CD4-positive, alpha-beta T cell (primary cell): ENCODE data around the gene SEMA3F. TPM values are rescaled to one million over a fixed set of nuclear protein-coding genes. Genes with fewer than 3 reads are reported as not detected.

Source experiments
- ATAC-seq: fragments of 200-7000 bp; cut with Tn5 transposase; one replicate; pipeline ENCODE4 v1.10.0; 2022; ENCODE audit warnings: mild to moderate bottlenecking; ENCODE audit not compliant: poor library complexity
- CTCF ChIA-PET: fragments of 350-600 bp; sonication (Branson Sonifier 250); formaldehyde crosslinking; loops from one replicate; lab custom pipeline; 2021; ENCODE audit warnings: antibody characterized with exemption, inconsistent platforms; lab: Charles Lee
- POLR2A ChIA-PET: fragments of 350-600 bp; sonication (Branson Sonifier 250); formaldehyde crosslinking; loops from one replicate; lab custom pipeline; 2021; ENCODE audit warnings: antibody characterized with exemption, inconsistent platforms; lab: Charles Lee
- DNase-seq, 14 experiments: peaks; one replicate each; pipeline ENCODE4 v3.0.0-alpha.2; 2013 to 2020; ENCODE audit warnings: mixed read lengths in 2 of 14
- H3K27ac ChIP-seq, 2 donors: one replicate each; pipeline versions ENCODE4 v1.5.1 to v1.7.0; 2013; ENCODE audit warnings: low read length in 2 of 2, low read depth in 1 of 2, mild to moderate bottlenecking in 1 of 2
- H3K27me3 ChIP-seq, 2 experiments: 1 replicate in 1 of 2; 2 replicates in 1 of 2; pipeline versions ENCODE4 v1.6.1 to v1.7.0; 2013; ENCODE audit warnings: low read length in 2 of 2, control low read depth in 1 of 2, mild to moderate bottlenecking in 1 of 2, moderate library complexity in 1 of 2; ENCODE audit not compliant: insufficient read depth in 2 of 2, control insufficient read depth in 1 of 2
- H3K36me3 ChIP-seq: one replicate; pipeline ENCODE4 v1.6.1; 2013; ENCODE audit warnings: low read length, control low read depth; ENCODE audit not compliant: insufficient read depth
- H3K4me1 ChIP-seq: one replicate; pipeline ENCODE4 v1.6.1; 2013; ENCODE audit warnings: low read length, control low read depth; ENCODE audit not compliant: insufficient read depth
- H3K4me3 ChIP-seq: one replicate; pipeline ENCODE4 v1.5.1; 2013; ENCODE audit warnings: mild to moderate bottlenecking, low read length, moderate library complexity
- H3K9me3 ChIP-seq, 2 experiments: 1 replicate in 1 of 2; 2 replicates in 1 of 2; pipeline versions ENCODE4 v1.6.1 to v1.7.0; 2013; ENCODE audit warnings: low read length in 2 of 2, mild to moderate bottlenecking in 2 of 2, control low read depth in 1 of 2, moderate library complexity in 1 of 2; ENCODE audit not compliant: control insufficient read depth in 1 of 2, insufficient read depth in 1 of 2
- H3K27ac Mint-ChIP-seq: one replicate; pipeline ENCODE4 v1.8.0; 2020; ENCODE audit warnings: mixed read lengths
- H3K27me3 Mint-ChIP-seq: one replicate; pipeline ENCODE4 v1.8.0; 2021; ENCODE audit warnings: mixed read lengths
- H3K36me3 Mint-ChIP-seq: one replicate; pipeline ENCODE4 v1.8.0; 2021; ENCODE audit warnings: low read depth, mixed read lengths
- H3K4me1 Mint-ChIP-seq: one replicate; pipeline ENCODE4 v1.8.0; 2021; ENCODE audit warnings: low read depth, mixed read lengths
- H3K4me3 Mint-ChIP-seq: one replicate; pipeline ENCODE4 v1.8.0; 2020; ENCODE audit warnings: mild to moderate bottlenecking, mixed read lengths
- H3K9me3 Mint-ChIP-seq: one replicate; pipeline ENCODE4 v1.8.0; 2020; ENCODE audit warnings: mixed read lengths
- intact Hi-C, 2 experiments: fragments of 100-400 bp; cut with DNase I in 1 of 2; cut with micrococcal nuclease in 1 of 2; formaldehyde crosslinking; loops; one replicate each; pipeline versions ENCODE4 v1.15.1 to v1.9.0; 2023 to 2025; cut with DNase I, micrococcal nuclease
- total RNA-seq, 174 experiments: library from RNA in 2 of 174; stranded (reverse) in 2 of 174; gene quantifications; one replicate each; pipeline ENCODE4 v1.2.3 and lab custom pipeline; 2021 to 2026
- TF ChIP-seq, protein P1 (sequence below): fragments of 200-600 bp; IDR thresholded peaks from one replicate; pipeline ENCODE4 v1.8.0; 2022; ENCODE audit warnings: antibody characterized with exemption, mild to moderate bottlenecking

SEMA3F gene
- total RNA-seq, 2 experiments from 2014 or later, result 0.22 to 1.1 TPM

- no peaks in the 10 kb centered on the region for H3K27me3 Mint-ChIP-seq
- intact Hi-C loops, result no loop called here
- no peaks in the 10 kb centered on the region for H3K4me1 Mint-ChIP-seq
- TF ChIP-seq, protein P1, sequence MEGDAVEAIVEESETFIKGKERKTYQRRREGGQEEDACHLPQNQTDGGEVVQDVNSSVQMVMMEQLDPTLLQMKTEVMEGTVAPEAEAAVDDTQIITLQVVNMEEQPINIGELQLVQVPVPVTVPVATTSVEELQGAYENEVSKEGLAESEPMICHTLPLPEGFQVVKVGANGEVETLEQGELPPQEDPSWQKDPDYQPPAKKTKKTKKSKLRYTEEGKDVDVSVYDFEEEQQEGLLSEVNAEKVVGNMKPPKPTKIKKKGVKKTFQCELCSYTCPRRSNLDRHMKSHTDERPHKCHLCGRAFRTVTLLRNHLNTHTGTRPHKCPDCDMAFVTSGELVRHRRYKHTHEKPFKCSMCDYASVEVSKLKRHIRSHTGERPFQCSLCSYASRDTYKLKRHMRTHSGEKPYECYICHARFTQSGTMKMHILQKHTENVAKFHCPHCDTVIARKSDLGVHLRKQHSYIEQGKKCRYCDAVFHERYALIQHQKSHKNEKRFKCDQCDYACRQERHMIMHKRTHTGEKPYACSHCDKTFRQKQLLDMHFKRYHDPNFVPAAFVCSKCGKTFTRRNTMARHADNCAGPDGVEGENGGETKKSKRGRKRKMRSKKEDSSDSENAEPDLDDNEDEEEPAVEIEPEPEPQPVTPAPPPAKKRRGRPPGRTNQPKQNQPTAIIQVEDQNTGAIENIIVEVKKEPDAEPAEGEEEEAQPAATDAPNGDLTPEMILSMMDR, result no peak
- DNase-seq, result no peak
- no peaks in the 10 kb centered on the region for H3K36me3 Mint-ChIP-seq
- H3K4me3 ChIP-seq, result no peak overlapping the region
- POLR2A ChIA-PET, result no interaction called here
- no peaks in the 10 kb centered on the region for H3K4me1 ChIP-seq
- H3K9me3 ChIP-seq, result no peaks in the 10 kb centered on the region
- H3K27ac ChIP-seq, result no peak overlapping the region
- H3K9me3 Mint-ChIP-seq, result no peaks in the 10 kb centered on the region
- CTCF ChIA-PET, result interaction anchor here (1.0 kb wide), 1 partner anchor 11 kb away, joined by 4 read pairs; no protein-coding TSS in a partner anchor
- H3K4me3 Mint-ChIP-seq, result no peak overlapping the region
- no peak overlapping the region for H3K27ac Mint-ChIP-seq
- no peaks in the 10 kb centered on the region for H3K27me3 ChIP-seq
- ATAC-seq, result no peak
- no peaks in the 10 kb centered on the region for H3K36me3 ChIP-seq
Measured at GRCh38 chr3:50183755-50184154, 28.6 kb downstream of the SEMA3F start.

DNA sequence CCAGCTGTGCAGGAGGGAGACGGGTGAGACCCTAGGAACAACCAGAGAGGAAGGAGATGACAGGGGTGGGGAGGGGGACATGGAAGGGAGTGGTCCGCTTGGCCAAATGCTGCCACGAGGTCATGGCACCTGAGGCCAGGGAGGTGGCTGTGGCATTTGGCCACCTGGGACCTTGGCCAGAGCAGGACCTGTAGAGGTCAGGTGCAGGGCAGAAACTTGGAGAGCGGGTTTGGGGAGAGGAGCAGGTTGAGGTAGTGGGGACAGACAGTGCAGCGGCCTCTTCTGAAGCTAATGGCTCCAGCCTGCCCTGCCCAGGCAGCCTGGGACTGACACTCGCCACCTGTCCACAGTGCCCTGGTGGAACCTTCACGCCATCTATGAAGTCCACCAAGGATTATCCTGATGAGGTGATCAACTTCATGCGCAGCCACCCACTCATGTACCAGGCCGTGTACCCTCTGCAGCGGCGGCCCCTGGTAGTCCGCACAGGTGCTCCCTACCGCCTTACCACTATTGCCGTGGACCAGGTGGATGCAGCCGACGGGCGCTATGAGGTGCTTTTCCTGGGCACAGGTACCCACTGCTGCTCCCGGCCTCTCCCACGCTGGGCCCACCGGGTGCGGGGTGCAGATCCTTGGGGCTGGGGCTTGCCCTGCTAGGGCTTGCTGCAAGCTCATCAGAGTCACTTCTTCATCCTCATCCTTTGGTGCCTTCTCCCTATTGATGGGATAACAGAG is 29.3 kb downstream of the SEMA3F start:
- H3K9me3 Mint-ChIP-seq, result no peaks in the 10 kb centered on the region
- ChIA-PET POLR2A (no interaction called here), CTCF (no interaction called here)
- no peaks in the 10 kb centered on the region for H3K4me1 Mint-ChIP-seq
- DNase-seq (no peak), ATAC-seq (no peak)
- Histone ChIP-seq H3K4me3 (no peak overlapping the region), H3K9me3 (no peaks in the 10 kb centered on the region), H3K36me3 (no peaks in the 10 kb centered on the region), H3K4me1 (no peaks in the 10 kb centered on the region), H3K27ac (no peak overlapping the region), H3K27me3 (no peaks in the 10 kb centered on the region)
- H3K36me3 Mint-ChIP-seq, result no peaks in the 10 kb centered on the region
- no peak overlapping the region for H3K4me3 Mint-ChIP-seq
- no peaks in the 10 kb centered on the region for H3K27me3 Mint-ChIP-seq
- TF ChIP-seq, protein P1, result no peak
- H3K27ac Mint-ChIP-seq, result no peak overlapping the region
- intact Hi-C loops, result no loop called here

- ATAC-seq (no peak), DNase-seq (no peak)
- no peaks in the 10 kb centered on the region for H3K36me3 ChIP-seq
- CTCF ChIA-PET, result no interaction called here
- H3K27ac Mint-ChIP-seq, result no peak overlapping the region
- H3K27me3 ChIP-seq, result no peaks in the 10 kb centered on the region
- H3K4me3 Mint-ChIP-seq, result no peak overlapping the region
- POLR2A ChIA-PET, result no interaction called here
- H3K4me3 ChIP-seq, result no peak overlapping the region
- no peaks in the 10 kb centered on the region for H3K27me3 Mint-ChIP-seq
- H3K4me1 ChIP-seq, result no peaks in the 10 kb centered on the region
- TF ChIP-seq, protein P1, result no peak
- no peaks in the 10 kb centered on the region for H3K4me1 Mint-ChIP-seq
- intact Hi-C loops, result no loop called here
- no peaks in the 10 kb centered on the region for H3K9me3 ChIP-seq
- no peak overlapping the region for H3K27ac ChIP-seq
- no peaks in the 10 kb centered on the region for H3K36me3 Mint-ChIP-seq
- H3K9me3 Mint-ChIP-seq, result no peaks in the 10 kb centered on the region
Measured at GRCh38 chr3:50185230-50185629, 30.1 kb downstream of the SEMA3F start.
